Caco-2 (cell line): ENCODE results near the gene THBS4. TPM values are rescaled to one million over a fixed set of nuclear protein-coding genes. Genes with fewer than 3 reads are reported as not detected.

Source experiments
- BruUV-seq: library from RNA; stranded (reverse); fragments of 400-500 nt; replicated peaks from 2 replicates; lab custom pipeline; 2021; lab: Mats Ljungman, UMichigan
- CTCF ChIA-PET: fragments of 300-600 bp; sonication (Branson Sonifier 250); formaldehyde crosslinking; loops from one replicate; lab custom pipeline; 2022; ENCODE audit warnings: antibody characterized with exemption; lab: Charles Lee
- POLR2A ChIA-PET: fragments of 300-600 bp; sonication (Branson Sonifier 250); formaldehyde crosslinking; loops from one replicate; lab custom pipeline; 2022; ENCODE audit warnings: antibody characterized with exemption; lab: Charles Lee
- DNase-seq, 2 experiments: peaks; one replicate each; pipeline versions ENCODE4 v3.0.0 to v3.0.0-alpha.2; 2020 to 2022
- H3K27me3 ChIP-seq: replicated peaks from 2 replicates; pipeline ENCODE4 v1.6.0; 2011; ENCODE audit warnings: low read length; ENCODE audit not compliant: control insufficient read depth, insufficient read depth
- H3K36me3 ChIP-seq: 2 replicates; pipeline ENCODE4 v1.5.1; 2011; ENCODE audit warnings: low read length; ENCODE audit not compliant: control insufficient read depth, insufficient read depth
- H3K4me1 ChIP-seq: fragments of 250-450 bp; sonication (Bioruptor Pico); 2 replicates; pipeline ENCODE4 v1.5.1; 2020; ENCODE audit warnings: mild to moderate bottlenecking
- H3K4me3 ChIP-seq: 2 replicates; pipeline ENCODE4 v1.5.1; 2011; ENCODE audit warnings: low read depth, mild to moderate bottlenecking, control low read depth, low read length
- H3K9me3 ChIP-seq: fragments of 250-450 bp; sonication (Bioruptor Pico); 2 replicates; pipeline ENCODE4 v1.5.1; 2020; ENCODE audit warnings: mild to moderate bottlenecking, moderate library complexity
- H3K27ac Mint-ChIP-seq: one replicate; pipeline ENCODE4 v1.8.0; 2022; ENCODE audit warnings: mixed read lengths; ENCODE audit not compliant: unreplicated experiment
- H3K27me3 Mint-ChIP-seq: one replicate; pipeline ENCODE4 v1.8.0; 2022; ENCODE audit warnings: mixed read lengths; ENCODE audit not compliant: insufficient read depth, unreplicated experiment
- H3K36me3 Mint-ChIP-seq: one replicate; pipeline ENCODE4 v1.8.0; 2022; ENCODE audit warnings: mild to moderate bottlenecking, mixed read lengths; ENCODE audit not compliant: insufficient read depth, unreplicated experiment
- H3K4me1 Mint-ChIP-seq: one replicate; pipeline ENCODE4 v1.8.0; 2022; ENCODE audit warnings: low read depth, mixed read lengths; ENCODE audit not compliant: unreplicated experiment
- H3K4me3 Mint-ChIP-seq: one replicate; pipeline ENCODE4 v1.8.0; 2022; ENCODE audit warnings: mild to moderate bottlenecking, moderate library complexity, mixed read lengths; ENCODE audit not compliant: unreplicated experiment
- H3K9me3 Mint-ChIP-seq: one replicate; pipeline ENCODE4 v1.8.0; 2022; ENCODE audit warnings: mixed read lengths; ENCODE audit not compliant: unreplicated experiment
- CTCF ChIP-seq, 2 experiments: fragments of 200-600 bp in 1 of 2; IDR thresholded peaks; 1 replicate in 1 of 2; 2 replicates in 1 of 2; pipeline versions ENCODE4 v1.5.1 to v1.8.0; 2011 to 2022; ENCODE audit warnings: antibody characterized with exemption in 1 of 2, control low read depth in 1 of 2, inconsistent platforms in 1 of 2, low read depth in 1 of 2, low read length in 1 of 2, mild to moderate bottlenecking in 1 of 2, moderate library complexity in 1 of 2; ENCODE audit not compliant: insufficient read depth in 1 of 2, severe bottlenecking in 1 of 2, unreplicated experiment in 1 of 2
- intact Hi-C: fragments of 100-400 bp; cut with micrococcal nuclease; formaldehyde crosslinking; loops from one replicate; pipeline ENCODE4 v1.10.0; 2022; ENCODE audit not compliant: unreplicated experiment
- total RNA-seq: library from RNA; stranded (reverse); gene quantifications from 2 replicates; pipeline ENCODE4 v1.2.3, GENCODE V29; 2022

Gene THBS4
- total RNA-seq, 1 experiment from 2014 or later, result not detected

- no peaks in the 10 kb centered on the region for H3K4me1 ChIP-seq
- H3K4me3 ChIP-seq, result no peak overlapping the region
- CTCF ChIA-PET, result no interaction called here
- H3K9me3 Mint-ChIP-seq, result no peaks in the 10 kb centered on the region
- no TSS peak for BruUV-seq
- H3K36me3 ChIP-seq, result no peaks in the 10 kb centered on the region
- no peaks in the 10 kb centered on the region for H3K9me3 ChIP-seq
- no peak overlapping the region for H3K4me3 Mint-ChIP-seq
- peaks cover 13% of the 10 kb centered on the region for H3K27me3 Mint-ChIP-seq
- no peak for DNase-seq
- no peaks in the 10 kb centered on the region for H3K27me3 ChIP-seq
- H3K36me3 Mint-ChIP-seq, result no peaks in the 10 kb centered on the region
- POLR2A ChIA-PET, result no interaction called here
- intact Hi-C loops, result no loop called here
- no peak for TF ChIP-seq CTCF (IDR thresholded peaks at IDR 0.05; ENCODE audit: insufficient read depth in 1 of 2, low read depth in 1 of 2, low read length in 1 of 2, severe bottlenecking in 1 of 2, unreplicated experiment in 1 of 2)
- no peaks in the 10 kb centered on the region for H3K4me1 Mint-ChIP-seq
- no peak overlapping the region for H3K27ac Mint-ChIP-seq
Measured at GRCh38 chr5:80041527-80041926, 6.4 kb downstream of the THBS4 start.

- no peak overlapping the region for H3K4me3 Mint-ChIP-seq
- no peak overlapping the region for H3K27ac Mint-ChIP-seq
Measured at GRCh38 chr5:80042330-80042729, 7.2 kb downstream of the THBS4 start.

DNA sequence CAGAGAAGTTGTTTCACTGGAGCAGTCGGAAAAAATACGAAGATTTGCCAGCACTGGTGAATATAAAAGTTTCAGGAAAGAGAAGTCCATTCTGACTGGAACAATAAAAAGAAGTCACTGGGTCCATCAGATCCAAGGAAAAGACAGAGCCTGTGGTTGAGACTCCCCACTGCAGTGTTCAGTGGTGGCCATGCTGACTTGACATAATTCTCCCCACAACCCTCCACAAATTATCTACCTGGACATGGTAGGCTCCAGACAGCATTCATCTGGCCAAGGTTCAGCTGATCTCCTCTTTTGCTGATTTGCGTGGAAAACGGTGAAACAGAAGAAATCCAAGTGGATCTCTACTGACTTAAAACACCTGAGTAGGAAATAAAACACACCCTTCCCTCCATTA is 8.0 kb downstream of the THBS4 start:
- Histone ChIP-seq H3K27me3 (no peaks in the 10 kb centered on the region), H3K36me3 (no peaks in the 10 kb centered on the region), H3K4me3 (no peak overlapping the region), H3K4me1 (no peaks in the 10 kb centered on the region), H3K9me3 (no peaks in the 10 kb centered on the region)
- Mint-ChIP-seq H3K9me3 (no peaks in the 10 kb centered on the region), H3K4me3 (no peak overlapping the region), H3K4me1 (no peaks in the 10 kb centered on the region), H3K27me3 (peaks cover 13% of the 10 kb centered on the region), H3K27ac (no peak overlapping the region), H3K36me3 (no peaks in the 10 kb centered on the region)
- POLR2A ChIA-PET, result no interaction called here
- no peak for DNase-seq
- intact Hi-C loops, result no loop called here
- TF ChIP-seq CTCF (IDR thresholded peaks at IDR 0.05; ENCODE audit: insufficient read depth in 1 of 2, low read depth in 1 of 2, low read length in 1 of 2, severe bottlenecking in 1 of 2, unreplicated experiment in 1 of 2), result no peak
- BruUV-seq, result no TSS peak
- CTCF ChIA-PET, result no interaction called here

More at GRCh38 chr5:80042330-80042729, 7.2 kb downstream of the THBS4 start:
- ChIA-PET POLR2A (no interaction called here), CTCF (no interaction called here)
- TF ChIP-seq CTCF (IDR thresholded peaks at IDR 0.05; ENCODE audit: insufficient read depth in 1 of 2, low read depth in 1 of 2, low read length in 1 of 2, severe bottlenecking in 1 of 2, unreplicated experiment in 1 of 2), result no peak
- Mint-ChIP-seq H3K36me3 (no peaks in the 10 kb centered on the region), H3K4me1 (no peaks in the 10 kb centered on the region), H3K9me3 (no peaks in the 10 kb centered on the region), H3K27me3 (peaks cover 13% of the 10 kb centered on the region)
- H3K4me3 ChIP-seq, result no peak overlapping the region
- no peak for DNase-seq
- intact Hi-C loops, result no loop called here
- no peaks in the 10 kb centered on the region for H3K9me3 ChIP-seq
- no peaks in the 10 kb centered on the region for H3K27me3 ChIP-seq
- BruUV-seq, result no TSS peak
- no peaks in the 10 kb centered on the region for H3K4me1 ChIP-seq
- H3K36me3 ChIP-seq, result no peaks in the 10 kb centered on the region
